Activated CD8-positive, alpha-beta memory T cell treated with anti-CD3 and anti-CD28 coated beads for 4 hours (primary cell): ENCODE results near the gene CTDP1.

Experiments
- DNase-seq, 2 donors: peaks; one replicate each; pipeline ENCODE4 v3.0.0-alpha.2; 2020; ENCODE audit warnings: low read depth in 2 of 2

CTDP1 gene

GRCh38 chr18:79796531-79797405 is 117.2 kb downstream of the CTDP1 start:
- no peak for DNase-seq

GRCh38 chr18:79797518-79798345 is 118.1 kb downstream of the CTDP1 start, which contains the start of gene KCNG2:
Gene KCNG2 (plus strand): TSS chr18:79797938. CDS start chr18:79863668, 65,730 bp downstream.
- DNase-seq, result no peak

GRCh38 chr18:79798346-79798998 is 118.9 kb downstream of the CTDP1 start:
- no peak for DNase-seq

- no peak for DNase-seq
These were observed 119.4 kb downstream of the CTDP1 start for GRCh38 chr18:79798999-79799370.

GRCh38 chr18:79799619-79800370 is 120.2 kb downstream of the CTDP1 start:
- no peak for DNase-seq

- no peak for DNase-seq
These were observed 121.0 kb downstream of the CTDP1 start for GRCh38 chr18:79800371-79801180.

GRCh38 chr18:79801217-79801616 is 121.6 kb downstream of the CTDP1 start:
- no peak for DNase-seq

- no peak for DNase-seq
These were observed 122.0 kb downstream of the CTDP1 start for GRCh38 chr18:79801641-79802040.

GRCh38 chr18:79802298-79802697 is 122.7 kb downstream of the CTDP1 start:
- no peak for DNase-seq

GRCh38 chr18:79803611-79804051 is 124.0 kb downstream of the CTDP1 start:
- no peak for DNase-seq
